Middle frontal gyrus (tissue), 1 donor: ENCODE measurements around the gene PLAC9.
"Not testable (repeated sequence)": the region's sequence is repeated elsewhere in the genome, so short reads cannot be mapped to it uniquely, and the experiment has no call there.

Experiments used
- DNase-seq: peaks from one replicate; pipeline ENCODE4 v3.0.0-alpha.2; 2015; ENCODE audit warnings: low spot score; ENCODE audit errors: extremely low spot score

PLAC9 gene

DNA sequence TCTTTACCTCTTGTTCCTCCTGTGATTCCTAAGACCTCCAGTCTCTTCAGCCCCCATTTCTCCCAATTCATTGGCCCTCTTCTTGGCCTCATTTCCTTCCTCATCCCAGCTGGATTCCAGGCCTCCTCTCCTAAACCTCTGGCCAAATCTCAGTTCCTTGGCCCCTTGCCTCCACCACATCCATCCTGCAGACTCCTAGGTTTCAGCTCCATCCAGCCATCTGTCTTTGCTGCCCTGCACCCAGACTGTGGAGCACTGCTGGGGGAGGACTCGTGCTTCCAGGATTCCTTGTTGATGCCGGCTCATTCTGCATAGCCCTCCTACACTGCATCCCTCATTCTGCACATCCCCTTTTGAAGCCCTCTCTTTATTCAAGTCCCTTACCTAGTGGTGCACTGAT lies 6.7 kb downstream of the PLAC9 start:
- DNase-seq, result no peak

DNA sequence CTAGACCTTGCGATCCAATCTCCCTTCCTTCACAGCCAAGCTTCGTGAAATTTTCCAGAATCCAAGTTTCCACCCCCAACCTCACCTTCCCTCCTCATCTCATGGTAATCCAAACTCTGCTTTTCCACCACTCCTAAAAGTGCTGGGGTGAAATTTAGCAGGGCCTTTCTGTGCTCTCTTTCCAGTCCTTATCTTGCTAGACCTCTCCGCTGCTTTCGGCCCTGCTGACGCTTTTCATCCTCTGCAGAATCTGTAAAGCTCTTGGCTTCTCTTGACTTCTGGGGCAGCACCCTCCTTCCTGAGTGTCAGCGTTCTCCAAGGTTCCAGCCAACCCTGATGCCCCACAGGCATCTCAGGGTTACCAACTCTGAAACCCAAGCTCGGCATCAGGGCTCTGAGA lies 7.7 kb downstream of the PLAC9 start:
- no peak for DNase-seq

DNA sequence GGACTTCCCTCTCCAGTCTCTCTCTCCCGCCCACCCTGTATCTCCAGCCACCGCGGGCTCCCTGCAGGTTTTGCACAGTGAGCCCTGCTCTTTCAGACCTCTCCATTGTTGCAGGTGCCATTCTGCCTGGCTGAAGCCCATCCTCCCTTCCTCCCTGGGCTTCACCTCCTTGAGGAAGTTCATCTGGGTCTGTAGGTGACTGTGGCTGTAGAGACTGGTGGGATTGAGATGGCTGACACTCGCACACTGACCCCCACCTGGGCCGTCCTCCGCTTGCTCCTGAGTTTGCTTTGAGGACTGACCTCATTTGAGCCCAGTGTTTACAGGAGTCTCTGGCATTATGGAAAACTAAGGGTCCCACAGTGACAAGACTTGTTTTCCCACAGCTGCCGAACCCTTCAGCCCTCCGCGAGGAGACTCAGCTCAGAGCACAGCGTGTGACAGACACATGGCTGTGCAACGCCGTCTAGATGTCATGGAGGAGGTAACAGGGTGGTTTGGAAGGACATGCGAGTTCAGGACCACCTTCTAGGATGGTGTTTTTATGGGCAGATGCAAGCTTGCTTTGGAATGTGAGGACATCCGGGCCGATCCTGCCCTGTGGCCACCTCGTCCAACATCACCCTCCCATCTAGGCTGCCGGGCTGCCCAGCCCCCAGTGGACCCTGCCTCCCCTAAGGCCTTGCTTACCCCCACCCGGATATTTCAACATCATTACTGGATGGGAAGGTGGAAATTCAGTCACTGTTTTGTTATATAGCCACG lies 9.3 kb downstream of the PLAC9 start:
- no peak for DNase-seq

DNA sequence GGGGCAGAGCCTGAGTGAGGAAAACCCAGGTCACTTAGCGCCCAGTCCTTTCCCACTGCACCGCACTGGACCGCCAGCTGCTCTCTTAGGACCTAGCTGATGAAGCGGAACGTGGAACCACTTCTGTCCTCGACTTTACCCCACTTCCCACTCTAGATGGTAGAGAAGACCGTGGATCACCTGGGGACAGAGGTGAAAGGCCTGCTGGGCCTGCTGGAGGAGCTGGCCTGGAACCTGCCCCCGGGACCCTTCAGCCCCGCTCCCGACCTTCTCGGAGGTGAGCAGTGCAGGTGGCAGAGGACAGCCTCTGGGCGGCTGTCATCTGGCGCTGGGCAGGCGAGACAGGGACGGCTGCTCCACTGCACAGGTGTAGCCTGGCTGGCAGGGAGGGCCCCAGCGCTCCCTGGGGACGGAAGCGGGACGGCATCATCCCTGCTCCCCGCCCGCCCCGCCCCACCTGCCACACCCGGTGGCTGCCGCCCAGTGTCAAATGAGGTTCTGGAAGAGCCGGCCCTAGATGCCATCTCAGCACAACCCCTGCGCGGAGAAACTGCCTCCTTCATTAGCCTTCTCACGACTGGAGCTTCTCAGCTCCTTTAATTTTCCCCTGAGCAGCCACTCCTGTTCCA lies 11.7 kb downstream of the PLAC9 start:
- no peak for DNase-seq

DNA sequence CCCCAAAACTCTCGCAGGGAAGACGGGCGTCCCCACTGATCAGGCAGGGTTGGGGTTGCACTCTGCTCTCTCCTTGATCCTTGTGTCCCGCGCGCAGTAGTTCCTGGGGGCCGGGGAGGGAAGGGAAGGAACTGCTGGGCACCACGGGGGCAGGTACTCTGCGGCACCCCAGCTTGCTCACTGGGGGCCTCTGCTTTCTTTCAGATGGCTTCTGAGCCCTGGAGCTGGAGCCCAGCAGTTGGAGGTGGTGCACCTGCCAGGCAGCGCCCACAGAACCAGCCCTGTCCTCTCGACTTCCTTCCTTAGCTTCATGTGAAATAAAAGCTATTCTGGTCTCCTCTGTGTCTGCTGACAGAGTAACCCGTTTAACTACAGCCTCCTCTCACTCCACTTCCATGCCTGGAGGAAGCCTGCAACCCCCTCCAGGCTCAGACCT lies 12.2 kb downstream of the PLAC9 start:
- no peak for DNase-seq

DNA sequence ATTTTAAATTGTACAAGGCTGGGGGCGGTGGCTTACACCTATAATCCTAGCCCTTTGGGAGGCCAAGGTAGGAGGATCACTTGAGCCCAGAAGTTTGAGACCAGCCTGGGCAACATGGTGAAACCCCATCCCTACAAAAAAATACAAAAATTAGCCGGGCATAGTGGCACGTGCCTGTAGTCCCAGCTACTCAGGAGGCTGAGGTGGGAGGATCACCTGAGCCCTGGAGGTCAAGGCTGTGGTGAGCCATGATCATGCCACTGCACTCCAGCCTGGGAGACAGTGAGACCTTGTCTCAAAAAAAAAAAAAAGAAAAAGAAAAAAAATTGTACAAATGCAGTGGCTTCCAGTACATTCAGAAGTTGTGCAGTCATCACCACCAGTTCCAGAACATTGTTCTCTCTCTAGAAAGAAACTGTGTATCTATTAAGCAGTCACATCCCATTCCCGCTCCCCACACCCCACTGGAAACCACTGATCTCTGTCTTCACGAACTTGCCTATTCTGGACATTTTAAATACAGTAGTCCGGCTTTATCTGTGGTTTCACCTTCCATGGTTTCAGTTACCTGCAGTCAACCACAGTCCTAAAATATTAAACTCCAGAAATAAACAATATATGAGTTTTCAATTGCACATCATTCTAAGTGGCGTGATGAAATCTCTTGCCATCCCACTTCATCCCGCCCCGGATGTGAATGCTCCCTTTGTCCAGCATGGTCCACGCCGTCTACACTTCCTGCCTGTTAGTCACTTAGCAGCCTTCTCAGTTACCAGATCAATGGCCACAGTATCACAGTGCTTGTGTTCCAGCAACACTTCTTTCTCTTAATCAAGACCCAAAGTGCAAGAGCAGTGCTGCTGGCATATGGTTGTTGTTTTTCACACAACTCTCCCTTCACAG lies 13.1 kb downstream of the PLAC9 start:
- DNase-seq, result not testable (repeated sequence)

DNA sequence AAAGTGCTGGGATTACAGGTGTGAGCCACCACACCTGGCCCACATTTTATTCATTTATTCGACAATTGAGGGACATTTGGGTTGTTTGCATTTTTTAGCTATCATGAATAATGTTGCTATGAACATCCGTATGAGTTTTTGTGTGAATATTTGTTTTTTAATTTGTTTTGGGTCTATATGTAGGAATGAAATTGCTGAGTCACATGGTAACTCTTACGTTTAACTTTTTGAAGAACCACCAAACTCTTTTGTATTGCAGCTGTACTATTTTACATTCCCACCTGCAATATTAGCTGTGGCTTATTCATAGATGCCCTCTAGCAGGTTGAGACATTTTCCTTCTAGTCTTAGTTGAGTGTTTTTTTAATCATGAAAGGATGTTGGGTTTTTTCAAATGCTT lies 14.4 kb downstream of the PLAC9 start:
- no peak for DNase-seq

DNA sequence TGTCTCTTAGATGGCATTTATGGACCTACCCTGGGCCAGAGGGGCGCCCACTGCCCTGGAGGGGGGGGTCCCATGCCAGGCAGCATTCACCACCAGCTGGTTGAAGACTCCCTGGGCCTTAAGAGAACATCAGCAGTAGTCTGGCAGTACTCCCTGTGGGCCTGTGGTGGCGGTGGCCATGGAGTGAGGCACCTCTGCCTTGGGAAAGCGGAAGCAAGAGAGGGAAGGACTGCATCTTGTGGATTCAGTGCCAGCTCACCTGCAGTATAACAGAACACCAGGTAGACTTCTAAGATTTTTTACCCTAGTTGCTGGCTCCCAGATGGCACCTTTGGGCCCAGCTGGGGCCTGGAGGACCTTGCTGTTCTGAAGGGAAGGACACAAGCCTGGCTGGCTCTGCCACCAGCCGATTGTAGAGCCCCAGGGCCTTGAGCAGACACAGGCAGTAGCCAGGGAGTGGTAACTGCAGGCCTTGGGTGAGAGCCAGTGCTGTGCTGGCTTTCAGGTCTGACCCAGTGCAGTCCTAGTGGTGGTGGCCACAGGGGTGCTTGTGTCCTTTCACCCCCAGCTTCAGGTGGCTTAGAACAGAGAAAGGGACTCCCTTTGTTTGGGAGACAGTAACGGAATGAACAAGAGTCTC lies 15.8 kb downstream of the PLAC9 start:
- DNase-seq, result no peak

DNA sequence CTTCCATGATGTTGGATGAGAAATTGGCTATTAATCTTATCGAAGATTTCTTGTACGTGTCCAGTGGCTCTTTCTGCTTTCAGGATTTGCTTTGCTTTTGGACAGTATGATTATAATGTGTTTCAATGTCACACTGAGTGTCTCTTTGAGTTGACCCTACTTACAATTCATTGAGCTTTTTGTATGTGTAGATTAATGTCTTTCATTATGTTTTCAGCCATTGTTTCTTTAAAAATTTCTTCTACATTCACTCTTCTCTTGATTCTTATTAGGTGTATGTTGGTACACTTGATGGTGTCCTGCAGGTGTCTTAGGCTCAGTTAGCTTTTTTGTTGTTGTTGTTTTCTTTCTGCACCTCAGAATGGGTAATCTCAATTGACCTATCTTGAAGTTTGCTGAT lies 16.6 kb downstream of the PLAC9 start:
- DNase-seq, result no peak

DNA sequence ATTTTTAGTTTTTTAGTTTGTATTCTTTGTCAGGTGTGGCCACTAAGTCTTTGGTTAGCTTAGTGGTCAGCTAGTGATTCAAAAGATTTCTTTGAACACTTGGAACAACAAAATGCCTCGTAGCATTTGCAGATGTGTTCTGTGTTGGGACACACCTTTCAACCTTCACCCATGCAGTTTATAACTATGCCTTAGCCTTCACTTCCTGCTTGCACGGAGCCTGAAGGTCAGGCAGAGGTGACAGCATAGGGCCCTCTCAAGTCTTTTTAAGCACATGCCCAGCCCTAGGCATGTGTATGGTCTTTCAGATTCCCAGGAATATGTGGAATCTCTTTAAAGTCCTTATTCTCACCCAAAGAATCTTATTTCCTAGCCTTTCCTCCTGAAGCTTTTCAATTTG lies 17.6 kb downstream of the PLAC9 start:
- no peak for DNase-seq

DNA sequence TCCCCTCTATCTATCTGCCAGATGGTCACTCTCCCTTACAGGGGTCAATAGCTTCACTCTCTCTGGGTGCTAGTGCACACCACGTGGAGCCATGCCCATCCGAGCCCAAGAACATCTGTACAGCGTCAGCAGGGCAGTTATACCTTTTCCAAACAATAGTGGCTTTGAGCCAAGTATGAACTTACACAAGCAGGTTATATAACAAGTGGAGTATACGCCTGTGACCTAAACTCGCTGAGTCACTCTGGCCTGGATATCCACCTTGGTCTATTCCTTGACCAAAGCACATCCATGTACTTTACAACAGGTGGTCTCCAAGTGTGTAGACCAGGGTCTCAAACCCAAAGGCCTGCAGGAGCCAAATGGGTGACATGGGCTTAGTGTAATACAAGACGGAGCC lies 20.3 kb downstream of the PLAC9 start:
- no peak for DNase-seq

DNA sequence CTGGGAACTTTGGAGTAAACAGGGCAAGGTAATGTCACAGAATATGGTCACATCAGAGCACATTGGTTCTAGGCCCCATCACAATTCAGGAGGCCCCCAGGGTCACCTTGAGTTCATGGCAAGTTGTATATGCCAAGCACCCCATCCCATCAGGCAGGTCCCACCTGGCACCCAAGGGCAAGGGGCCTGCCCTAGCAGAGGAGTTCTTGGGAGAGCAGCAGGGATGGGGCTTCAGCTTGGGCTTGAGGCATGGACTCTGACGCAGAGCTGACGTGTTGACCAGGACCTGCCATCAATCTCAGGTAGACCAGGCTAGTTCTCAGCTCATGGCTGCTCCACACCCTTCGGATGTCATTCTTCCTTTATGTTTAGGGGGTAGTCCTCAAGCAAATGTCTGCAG lies 20.9 kb downstream of the PLAC9 start:
- no peak for DNase-seq

DNA sequence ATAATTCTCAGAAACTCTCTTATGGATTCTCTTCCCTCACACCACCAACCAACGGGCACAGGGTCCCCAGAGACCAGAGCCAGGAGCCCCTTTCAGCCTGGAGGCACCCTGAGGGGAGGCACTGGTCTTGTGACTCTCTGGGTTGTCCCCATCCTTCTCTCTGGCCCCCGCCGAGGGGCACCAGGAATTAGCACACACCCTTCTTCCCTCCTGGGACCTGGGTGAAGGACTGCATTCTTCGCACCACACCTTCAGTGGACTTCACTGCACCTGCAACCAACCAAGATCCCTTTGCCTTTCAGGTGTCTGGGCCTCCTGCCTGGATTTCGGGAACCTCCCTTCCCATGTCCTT lies 22.1 kb downstream of the PLAC9 start:
- DNase-seq, result no peak

DNA sequence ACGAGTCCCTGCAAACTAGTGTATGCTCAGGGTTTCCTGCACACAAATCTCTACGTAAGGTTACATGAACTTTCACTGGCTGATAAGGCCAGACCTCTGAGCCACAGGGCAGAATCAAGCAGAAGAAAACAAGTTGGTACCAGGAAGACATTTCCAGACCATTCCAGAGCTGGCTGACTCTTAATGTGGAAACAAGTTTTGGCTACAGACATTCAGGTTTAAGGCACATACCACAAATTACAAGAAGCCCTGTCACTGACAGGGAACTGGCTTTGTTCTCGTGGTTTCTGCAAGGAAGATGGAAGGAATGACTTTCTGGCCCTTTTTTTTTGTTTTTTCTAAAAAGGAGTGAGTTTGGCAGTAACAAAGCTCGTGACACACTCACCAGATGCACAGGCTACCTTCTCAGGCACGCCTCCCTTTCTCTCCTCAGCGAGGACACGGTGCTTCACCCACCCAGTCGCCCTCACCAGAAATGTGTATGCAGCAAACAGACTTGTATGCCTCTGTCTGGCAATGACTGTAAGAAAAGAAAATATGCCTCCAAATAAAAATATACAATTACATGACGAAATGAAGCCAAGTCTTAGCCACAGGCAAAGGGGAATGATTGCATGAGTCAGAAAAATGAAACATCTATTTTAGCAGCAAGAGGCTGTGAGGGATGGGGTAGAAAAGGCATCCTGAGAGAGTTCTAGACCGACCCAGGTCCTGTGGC lies 22.6 kb downstream of the PLAC9 start:
- DNase-seq, result no peak

DNA sequence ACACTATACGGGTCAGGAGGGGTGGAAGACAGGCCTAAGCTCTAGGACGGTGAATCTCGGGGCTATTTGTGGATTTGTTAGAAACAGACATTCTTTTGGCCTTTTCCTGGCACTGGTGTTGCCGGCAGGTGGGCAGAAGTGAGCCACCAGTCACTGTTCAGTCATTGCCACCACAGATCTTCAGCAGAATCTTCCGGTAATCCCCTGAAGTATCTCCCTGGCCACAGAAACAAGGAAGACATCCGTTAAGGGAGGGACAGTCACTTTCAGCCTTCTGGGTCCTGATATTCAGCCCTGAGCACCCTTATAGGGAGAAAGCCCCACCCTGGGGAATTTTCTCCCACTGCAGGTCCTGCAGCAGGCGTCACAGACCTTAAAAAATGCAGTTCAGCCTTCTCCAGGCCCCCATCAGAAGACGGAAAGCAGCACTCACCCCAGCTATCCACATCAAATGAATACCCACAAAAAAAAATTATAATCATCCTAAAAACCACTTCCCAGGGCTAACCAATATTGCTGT lies 23.2 kb downstream of the PLAC9 start:
- no peak for DNase-seq

DNA sequence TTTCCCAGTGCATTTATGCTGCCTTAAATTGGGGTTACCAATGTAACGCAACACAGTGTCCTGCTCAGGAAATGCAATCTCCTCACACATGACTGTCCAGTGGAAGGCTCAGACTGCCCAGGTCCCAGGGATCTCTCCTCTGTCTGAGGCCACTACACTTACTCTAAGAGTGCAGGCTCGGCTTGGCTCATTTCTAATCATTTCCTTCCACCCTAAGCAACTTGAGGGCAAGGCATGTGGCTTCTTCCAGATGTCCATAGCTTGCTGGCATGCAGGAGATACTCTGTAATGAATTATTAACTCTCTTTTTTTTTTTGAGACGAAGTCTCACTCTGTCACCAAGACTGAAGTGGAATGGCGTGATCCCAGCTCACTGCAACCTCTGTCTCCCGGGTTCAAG lies 23.7 kb downstream of the PLAC9 start:
- no peak for DNase-seq

DNA sequence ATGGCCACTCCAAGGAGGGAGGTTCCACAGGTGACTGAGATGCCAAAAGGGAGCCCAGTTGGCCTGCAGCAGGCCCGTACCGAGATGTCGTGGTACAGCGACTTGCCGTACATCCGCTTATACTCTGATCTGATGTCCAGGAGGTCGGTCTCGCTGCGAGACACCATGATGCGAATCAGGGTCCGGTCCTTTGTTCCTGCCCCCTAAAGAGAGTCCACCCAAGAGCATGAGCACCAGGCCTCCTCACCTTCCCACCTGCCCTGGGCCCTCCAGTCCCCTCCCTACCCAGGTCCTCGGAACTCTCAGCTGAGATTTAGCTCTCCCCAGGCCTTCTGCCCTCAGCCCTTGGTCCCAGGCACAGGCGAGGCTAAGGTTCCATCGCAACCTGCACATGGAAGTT lies 25.0 kb downstream of the PLAC9 start:
- DNase-seq, result no peak

DNA sequence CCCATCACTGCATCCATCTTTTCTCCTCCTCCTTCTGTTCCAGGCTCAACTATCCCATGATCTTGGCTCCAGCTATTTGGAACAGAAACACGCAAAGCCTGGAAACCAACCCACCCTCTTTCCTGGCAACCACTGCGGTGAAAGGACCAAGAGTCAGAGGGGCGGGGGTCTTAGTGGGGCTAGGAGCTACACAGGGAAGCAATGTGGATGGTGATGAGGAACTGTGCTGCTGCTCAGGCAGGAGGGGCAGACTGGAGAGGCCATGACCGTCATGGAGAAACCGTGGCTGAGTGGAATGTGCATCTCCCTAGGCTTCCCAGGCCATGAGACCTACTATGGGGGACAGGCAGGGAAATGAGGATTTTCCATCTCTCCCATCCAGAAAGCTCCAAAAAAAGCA lies 25.6 kb downstream of the PLAC9 start:
- no peak for DNase-seq

DNA sequence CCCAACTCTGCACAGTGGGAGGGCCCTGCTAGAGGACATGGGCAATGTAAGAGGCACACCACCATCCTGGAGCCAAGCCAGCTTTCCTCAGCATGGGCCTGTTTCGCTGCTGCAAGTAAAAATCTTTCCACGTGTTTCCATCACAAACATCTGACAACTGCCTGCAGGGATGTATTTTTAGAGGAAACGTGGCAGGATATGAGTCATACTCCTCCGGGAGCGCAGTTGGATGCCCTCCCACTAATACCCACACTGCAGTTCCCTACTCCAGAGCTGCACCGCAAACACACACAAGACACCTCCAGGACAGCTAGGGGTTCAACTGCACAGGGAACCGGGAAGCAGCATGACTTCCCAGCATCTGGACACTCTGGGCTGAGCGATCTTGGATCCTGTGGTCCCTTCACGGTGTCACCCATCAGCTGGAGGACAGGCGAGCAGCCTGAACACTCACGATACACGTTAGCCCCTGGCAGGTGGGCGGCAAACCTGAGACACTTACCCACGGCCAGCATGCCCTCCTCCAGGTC lies 26.1 kb downstream of the PLAC9 start:
- peak; percentile 71 for DNase-seq

DNA sequence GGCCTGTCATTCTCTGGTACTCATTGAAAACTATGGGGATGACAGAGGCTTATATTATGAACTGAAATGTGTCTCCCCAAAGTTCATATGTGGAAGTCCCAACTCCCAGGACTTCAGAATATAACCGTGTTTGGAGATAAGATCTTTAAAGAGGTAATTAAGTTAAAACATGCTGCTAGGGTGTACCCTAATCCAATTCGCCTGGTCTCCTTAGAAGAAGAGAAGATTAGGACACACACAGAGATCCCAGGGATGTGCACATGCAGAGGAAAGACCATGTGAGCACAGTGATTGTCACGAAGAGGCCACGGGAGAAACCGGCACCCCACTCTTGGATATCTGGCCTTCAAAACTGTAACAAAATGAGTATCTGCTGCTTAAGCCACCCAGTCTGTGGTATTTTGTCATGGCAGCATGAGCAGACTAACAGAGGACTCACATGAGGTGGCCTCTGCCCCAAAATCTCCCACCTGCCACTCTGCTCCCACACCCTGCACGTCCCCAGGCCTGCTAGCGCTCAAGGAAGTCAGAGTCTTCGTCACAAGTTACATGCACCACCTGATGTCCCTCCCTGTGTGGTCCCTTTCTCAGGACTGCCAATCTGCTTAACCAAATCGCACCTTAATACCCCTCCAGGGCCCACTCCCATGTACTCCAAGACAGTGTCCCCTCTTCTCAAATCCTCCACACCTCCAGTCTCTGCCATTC lies 26.8 kb downstream of the PLAC9 start:
- no peak for DNase-seq
